ENCODE results near the gene NCKAP5L.
"Not testable (repeated sequence)": the region's sequence is repeated elsewhere in the genome, so short reads cannot be mapped to it uniquely, and the experiment has no call there.

Gene NCKAP5L, protein sequence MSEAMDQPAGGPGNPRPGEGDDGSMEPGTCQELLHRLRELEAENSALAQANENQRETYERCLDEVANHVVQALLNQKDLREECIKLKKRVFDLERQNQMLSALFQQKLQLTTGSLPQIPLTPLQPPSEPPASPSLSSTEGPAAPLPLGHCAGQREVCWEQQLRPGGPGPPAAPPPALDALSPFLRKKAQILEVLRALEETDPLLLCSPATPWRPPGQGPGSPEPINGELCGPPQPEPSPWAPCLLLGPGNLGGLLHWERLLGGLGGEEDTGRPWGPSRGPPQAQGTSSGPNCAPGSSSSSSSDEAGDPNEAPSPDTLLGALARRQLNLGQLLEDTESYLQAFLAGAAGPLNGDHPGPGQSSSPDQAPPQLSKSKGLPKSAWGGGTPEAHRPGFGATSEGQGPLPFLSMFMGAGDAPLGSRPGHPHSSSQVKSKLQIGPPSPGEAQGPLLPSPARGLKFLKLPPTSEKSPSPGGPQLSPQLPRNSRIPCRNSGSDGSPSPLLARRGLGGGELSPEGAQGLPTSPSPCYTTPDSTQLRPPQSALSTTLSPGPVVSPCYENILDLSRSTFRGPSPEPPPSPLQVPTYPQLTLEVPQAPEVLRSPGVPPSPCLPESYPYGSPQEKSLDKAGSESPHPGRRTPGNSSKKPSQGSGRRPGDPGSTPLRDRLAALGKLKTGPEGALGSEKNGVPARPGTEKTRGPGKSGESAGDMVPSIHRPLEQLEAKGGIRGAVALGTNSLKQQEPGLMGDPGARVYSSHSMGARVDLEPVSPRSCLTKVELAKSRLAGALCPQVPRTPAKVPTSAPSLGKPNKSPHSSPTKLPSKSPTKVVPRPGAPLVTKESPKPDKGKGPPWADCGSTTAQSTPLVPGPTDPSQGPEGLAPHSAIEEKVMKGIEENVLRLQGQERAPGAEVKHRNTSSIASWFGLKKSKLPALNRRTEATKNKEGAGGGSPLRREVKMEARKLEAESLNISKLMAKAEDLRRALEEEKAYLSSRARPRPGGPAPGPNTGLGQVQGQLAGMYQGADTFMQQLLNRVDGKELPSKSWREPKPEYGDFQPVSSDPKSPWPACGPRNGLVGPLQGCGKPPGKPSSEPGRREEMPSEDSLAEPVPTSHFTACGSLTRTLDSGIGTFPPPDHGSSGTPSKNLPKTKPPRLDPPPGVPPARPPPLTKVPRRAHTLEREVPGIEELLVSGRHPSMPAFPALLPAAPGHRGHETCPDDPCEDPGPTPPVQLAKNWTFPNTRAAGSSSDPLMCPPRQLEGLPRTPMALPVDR (N-terminal part only)

GRCh38 chr12:49828133-49829091 is at the start of gene NCKAP5L:
Gene NCKAP5L (minus strand): TSS chr12:49828413. CDS start chr12:49804044, 24,369 bp downstream.
- DNase-seq = peak; percentile 95

DNA sequence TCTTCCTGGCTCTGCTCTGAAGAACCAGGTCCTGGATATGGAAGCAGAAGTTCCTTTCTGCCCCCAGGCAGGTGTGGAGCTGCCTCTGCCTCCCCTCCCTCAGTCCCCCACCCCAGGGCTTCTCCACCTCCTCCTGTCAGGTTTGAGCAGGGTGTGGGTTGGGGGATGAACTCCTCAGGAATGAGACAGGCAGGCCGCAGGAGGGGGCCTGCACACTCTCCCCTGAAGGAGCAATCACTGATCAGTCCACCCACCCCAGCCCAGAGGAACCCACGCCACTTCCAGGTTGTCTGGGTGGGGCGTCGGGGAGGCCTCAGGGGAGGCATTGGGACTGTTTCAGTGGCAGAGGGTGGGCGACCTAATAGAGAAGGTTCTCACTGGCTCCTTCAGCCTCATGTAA is 48.9 kb upstream of the NCKAP5L start:
- DNase-seq = no peak

DNA sequence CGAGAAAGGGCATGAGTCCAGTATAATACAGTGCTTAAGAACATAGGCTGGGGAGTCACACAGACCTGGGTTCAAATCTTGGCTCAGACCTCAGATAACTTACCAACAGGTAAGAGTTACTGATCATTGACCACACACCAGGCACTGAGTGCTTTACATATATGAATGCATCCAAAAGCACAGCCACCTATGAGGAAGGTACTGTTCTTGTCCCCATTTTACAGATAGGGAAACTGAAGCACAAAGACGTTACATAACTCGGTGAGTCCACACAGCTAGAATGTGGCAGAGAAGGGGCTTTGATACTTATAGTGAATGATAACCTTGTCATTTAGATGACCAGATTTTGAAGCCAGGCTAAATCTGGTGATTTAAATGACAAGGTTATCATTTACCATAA is 47.9 kb upstream of the NCKAP5L start:
- no peak for DNase-seq

- no peak for DNase-seq
Measured at GRCh38 chr12:49875115-49875720, 47.0 kb upstream of the NCKAP5L start.

- DNase-seq = no peak
Measured at GRCh38 chr12:49874142-49874897, 46.1 kb upstream of the NCKAP5L start.

GRCh38 chr12:49873361-49873934 is 45.2 kb upstream of the NCKAP5L start:
- no peak for DNase-seq

GRCh38 chr12:49872781-49873181 is 44.6 kb upstream of the NCKAP5L start:
- no peak for DNase-seq

DNA sequence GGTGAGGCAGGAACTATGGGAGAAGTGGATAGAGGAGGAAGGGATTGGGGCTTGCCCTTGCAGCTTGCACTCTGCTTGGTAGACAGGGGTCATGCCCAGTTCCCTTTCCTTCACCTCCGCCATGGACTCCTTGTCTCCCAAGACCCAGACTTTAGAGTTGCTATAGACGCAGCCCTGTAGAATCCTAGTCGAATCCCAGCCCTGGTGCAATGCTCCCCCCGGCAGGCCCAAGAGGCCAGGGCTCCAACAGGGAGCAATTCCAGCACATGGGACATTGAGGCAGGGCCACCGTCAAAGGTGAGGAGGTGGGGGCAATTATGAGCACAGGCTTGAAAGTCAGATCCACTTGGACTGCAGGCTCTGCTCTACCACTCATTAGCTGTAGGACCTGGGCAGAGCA is 44.2 kb upstream of the NCKAP5L start:
- DNase-seq = no peak

DNA sequence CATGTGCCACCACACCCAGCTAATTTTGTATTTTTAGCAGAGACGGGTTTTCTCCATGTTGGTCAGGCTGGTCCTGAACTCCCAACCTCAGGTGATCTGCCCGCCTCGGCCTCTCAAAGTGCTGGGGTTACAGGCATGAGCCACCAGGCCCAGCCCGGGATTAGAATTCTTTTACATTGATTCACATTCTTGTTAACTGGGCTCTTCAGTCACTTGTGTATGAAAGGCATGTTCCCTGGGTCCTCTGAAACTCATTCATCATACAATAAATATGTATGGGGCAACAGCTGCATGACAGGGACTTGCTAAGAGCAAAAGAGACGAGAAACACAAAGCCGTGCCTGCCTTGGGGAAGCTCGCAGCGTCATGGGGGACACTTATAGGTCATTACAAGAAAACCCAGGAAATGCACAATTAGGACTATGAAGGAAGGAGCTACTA is 43.6 kb upstream of the NCKAP5L start:
- DNase-seq = not testable (repeated sequence)

DNA sequence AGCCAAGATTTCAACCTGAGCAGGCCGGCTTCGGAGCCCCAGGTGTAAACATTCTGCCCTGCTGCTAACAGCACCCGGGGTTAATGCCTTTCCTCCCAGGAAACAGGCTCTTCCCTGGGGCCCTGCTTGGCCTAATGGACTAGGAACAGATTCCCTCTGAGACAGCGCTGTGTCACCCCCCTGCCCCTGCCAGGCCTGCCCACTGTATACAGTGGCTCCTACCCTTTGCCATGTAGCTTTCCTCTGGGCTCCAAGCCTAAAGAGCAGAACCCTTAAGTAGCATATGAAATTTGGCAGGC is 43.0 kb upstream of the NCKAP5L start:
- no peak for DNase-seq

DNA sequence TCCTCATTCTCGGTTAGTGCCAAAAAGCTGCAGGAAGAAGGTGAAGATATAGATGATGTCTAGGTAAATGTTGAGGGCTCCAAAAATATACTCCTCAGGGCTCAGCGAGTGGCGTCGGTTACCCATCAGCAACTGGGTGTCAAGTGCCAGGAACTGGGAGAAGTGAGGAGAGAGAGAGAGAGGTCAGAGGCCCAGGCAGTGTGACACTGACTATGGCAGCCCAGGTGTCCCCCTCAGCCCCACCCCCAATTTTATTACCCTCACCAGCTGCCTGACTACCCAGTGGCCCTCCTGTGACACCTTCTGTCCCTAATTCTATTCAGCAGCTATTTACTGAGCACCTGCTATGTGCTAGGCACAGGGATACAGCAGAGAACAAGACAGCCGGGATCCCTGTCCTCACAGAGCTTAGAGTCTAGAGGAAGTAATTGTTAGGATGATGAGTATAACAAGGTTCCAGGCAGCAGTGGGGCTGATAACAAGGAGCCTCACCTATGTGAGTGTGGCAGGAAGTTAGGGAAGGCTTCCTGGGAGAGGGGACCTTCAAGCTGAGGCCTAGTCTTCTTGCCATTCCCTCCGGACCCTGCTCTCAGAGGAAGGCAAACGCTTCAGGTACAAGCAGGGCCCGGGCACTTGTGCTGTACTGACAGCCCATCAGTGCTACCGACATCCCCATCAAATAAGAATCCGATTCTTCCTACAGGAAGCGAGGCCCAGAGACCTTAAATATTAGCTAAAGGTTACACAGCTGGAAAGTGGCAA is 42.5 kb upstream of the NCKAP5L start:
- DNase-seq = no peak

- no peak for DNase-seq
Measured at GRCh38 chr12:49869816-49870500, 41.7 kb upstream of the NCKAP5L start.

DNA sequence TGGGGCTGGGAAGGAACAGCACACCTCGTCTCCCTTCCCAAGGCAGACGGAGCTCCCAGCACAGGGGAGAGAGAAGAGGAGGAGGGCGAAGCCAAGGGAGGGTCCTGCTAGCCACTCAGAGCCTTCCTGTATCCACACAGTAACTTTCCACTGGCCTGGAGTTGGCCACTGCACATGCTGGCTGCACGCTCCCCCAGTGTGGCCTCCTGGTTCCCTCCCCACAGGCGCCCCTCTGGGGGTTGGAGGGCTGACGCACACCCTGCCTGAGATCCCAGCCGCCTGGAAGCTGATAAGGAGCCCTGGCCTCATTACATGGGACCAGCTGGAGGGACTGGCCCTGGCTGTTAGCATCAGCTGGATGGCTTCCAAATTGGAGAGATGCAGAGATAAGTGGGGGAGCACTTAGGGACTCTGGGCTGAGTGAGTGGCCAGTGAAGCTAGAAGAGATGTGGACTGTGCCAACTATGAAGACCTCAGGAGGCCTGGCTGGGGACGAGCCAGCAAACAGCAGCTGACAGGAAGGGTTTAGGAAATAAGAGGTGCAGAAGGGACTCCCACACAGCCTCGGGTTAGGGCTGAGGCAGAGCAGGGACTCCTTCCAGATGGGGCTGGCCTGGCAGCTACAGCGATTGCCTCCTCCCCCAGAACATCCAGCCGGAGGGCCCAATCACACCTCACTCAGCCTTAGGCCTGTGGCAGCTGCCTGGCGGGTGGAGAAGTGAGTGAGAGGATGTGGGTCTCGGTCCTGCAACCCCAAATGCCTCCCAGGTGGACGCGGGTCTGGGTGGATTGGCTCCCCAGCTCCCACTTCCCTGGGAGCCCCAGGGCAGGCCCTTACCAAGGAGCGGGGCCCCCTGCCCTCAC is 41.0 kb upstream of the NCKAP5L start:
- DNase-seq = no peak

GRCh38 chr12:49868449-49868848 is 40.2 kb upstream of the NCKAP5L start:
- DNase-seq = no peak

DNA sequence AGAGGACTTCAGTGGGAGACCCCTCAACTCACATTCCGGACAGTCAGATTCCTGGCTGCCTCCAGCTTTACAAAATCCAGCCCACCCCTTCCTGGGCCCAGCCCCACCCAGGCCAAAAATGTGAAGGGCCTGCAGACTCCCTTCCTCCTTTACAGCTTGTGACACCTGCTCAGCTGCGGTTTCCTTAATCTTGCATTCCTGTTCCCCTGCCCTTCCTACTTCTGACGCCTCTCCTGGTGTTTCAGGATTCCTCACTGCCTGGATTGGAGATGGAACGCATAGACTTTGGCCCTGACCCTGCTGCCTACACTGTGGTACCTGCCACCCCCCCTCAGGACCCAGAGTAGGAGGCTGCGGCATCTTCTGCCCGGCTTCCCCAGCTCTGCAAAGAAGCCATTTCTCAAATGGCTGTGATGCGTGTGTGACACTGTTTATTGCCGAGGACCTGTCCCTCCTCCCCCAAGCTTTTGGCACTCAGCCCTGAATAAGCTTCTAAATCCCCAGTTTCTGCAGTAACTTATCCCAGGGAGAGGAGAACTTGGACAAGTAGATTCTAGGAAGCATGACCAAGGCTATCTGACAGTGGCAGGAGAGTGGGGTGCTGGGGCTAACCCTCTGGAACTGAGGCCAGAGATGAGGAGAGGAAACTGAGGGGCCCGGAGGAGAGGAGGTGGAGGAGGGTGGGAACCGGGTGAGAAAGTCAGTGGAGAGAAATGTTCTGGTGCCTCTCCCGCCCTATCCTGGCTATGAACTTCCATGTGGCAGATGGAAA is 39.5 kb upstream of the NCKAP5L start:
- no peak for DNase-seq

DNA sequence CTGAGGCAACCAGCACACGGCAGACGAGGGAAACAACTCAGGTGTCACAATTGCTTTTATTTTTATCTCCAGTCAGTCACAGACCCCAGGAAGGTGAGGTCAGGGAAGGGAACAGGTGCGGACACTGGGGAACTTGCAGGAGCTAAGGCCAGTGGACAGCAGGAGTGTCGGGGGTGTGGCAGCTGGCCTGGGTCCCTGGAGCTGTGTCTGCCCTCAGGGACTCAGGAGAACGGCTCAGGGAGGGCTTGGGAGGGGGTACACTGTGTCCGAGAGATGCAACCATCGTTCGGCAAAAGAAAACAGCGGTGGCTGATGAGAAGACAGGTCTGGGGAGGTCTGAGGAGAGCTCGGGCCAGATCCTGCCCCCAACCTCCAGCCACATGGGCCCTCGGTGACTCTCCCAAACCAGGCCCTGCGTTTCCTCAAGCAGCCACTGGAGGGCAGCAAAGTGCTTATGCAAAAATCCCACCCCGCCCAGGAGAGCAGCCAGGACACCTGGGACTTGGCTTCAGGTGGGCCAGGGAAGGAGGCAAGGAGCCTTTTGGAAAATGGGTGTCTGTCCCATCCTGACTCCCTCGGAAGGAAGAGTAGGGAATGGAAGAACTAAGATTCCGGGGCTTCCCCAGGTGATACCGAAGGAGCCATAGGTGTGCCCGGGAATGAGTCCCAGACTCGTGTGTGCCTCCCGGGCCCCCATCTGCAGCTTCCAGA is 38.8 kb upstream of the NCKAP5L start:
- peak; percentile 75 for DNase-seq

DNA sequence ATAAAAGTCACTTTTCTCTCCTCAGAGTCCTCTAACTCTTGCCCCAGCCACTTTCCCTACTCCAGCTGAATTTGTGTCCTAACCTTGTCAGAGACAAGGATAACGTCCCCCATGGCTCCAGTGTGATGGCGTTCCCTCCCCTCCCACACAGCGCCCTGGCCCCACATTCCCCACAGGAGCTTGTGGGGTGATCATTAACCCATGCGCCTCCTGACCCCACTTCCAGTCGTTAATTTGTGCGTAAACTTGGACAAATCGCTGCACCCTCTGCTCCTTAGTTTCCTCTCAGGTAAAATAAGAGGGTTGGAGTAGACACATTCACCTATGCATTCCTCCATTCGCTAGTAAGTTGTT is 37.5 kb upstream of the NCKAP5L start:
- DNase-seq = no peak
